ENCODE results near the gene NABP1. TPM values are rescaled to one million over a fixed set of nuclear protein-coding genes. Genes with fewer than 3 reads are reported as not detected.
A peak's percentile ranks its signal among the peaks of the same experiment; 100 is the strongest.

The NABP1 gene
- 10 to 100 TPM; 11.4 to 26.6 (median 22.2) TPM for total RNA-seq

GRCh38 chr2:191677646-191678436 is at the start of gene NABP1:
NABP1 (plus strand) TSS chr2:191678136; CDS start chr2:191678615, 479 bp downstream.
- Histone ChIP-seq H3K9me3 (no peaks in the 10 kb centered on the region), H3K36me3 (peaks cover 0 to 5% (median 0%) of the 10 kb centered on the region in 3 donors), H3K27ac (peak within 1 kb of the TSS; percentile 85 to 99 (median 95)), H3K4me1 (peaks cover 0 to 61% (median 12%) of the 10 kb centered on the region in 4 donors), H3K27me3 (no peaks in the 10 kb centered on the region), H3K4me3 (peak within 1 kb of the TSS; percentile 48 to 90 (median 74))
- DNase-seq (ENCODE audit: low spot score in 2 of 2), result peak; percentile 98
- 0 to 1% methylated on average over 58 to 66 of the region's 66 CpGs for WGBS, 2 donors
- TF ChIP-seq CTCF (IDR thresholded peaks at IDR 0.05), result peak in 2 of 5 experiments; percentile 20 to 39
- peak; percentile 79 to 100 for TF ChIP-seq EP300 (IDR thresholded peaks at IDR 0.05)
- TF ChIP-seq POLR2A (IDR thresholded peaks at IDR 0.05), result peak; percentile 99

- TF ChIP-seq EP300 (IDR thresholded peaks at IDR 0.05) (no peak), POLR2A (IDR thresholded peaks at IDR 0.05) (no peak), CTCF (IDR thresholded peaks at IDR 0.05) (no peak)
- Histone ChIP-seq H3K9me3 (no peaks in the 10 kb centered on the region), H3K36me3 (no peaks in the 10 kb centered on the region), H3K27me3 (no peaks in the 10 kb centered on the region), H3K4me1 (no peaks in the 10 kb centered on the region), H3K27ac (no peak overlapping the region), H3K4me3 (no peak overlapping the region)
- DNase-seq (ENCODE audit: low spot score in 2 of 2), result no peak
- WGBS, 2 donors, result 81 to 83% methylated on average over 7 of the region's 7 CpGs
Observed at GRCh38 chr2:191629001-191629453, 48.9 kb upstream of the NABP1 start.

GRCh38 chr2:191629976-191630712 is 47.8 kb upstream of the NABP1 start:
- Histone ChIP-seq H3K4me3 (no peak overlapping the region), H3K4me1 (no peaks in the 10 kb centered on the region), H3K27ac (no peak overlapping the region), H3K9me3 (no peaks in the 10 kb centered on the region), H3K36me3 (no peaks in the 10 kb centered on the region), H3K27me3 (no peaks in the 10 kb centered on the region)
- 68 to 76% methylated on average over 1 of the region's 1 CpG for WGBS, 2 donors
- DNase-seq (ENCODE audit: low spot score in 2 of 2), result no peak
- TF ChIP-seq POLR2A (IDR thresholded peaks at IDR 0.05), result no peak
- TF ChIP-seq CTCF (IDR thresholded peaks at IDR 0.05), result no peak
- TF ChIP-seq EP300 (IDR thresholded peaks at IDR 0.05), result no peak

- TF ChIP-seq POLR2A (IDR thresholded peaks at IDR 0.05) (no peak), CTCF (IDR thresholded peaks at IDR 0.05) (no peak), EP300 (IDR thresholded peaks at IDR 0.05) (no peak)
- H3K4me1 ChIP-seq, result peaks cover 0 to under 1% (median 0%) of the 10 kb centered on the region in 4 donors
- no peak overlapping the region for H3K27ac ChIP-seq
- H3K9me3 ChIP-seq, result no peaks in the 10 kb centered on the region
- no peak overlapping the region for H3K4me3 ChIP-seq
- no peaks in the 10 kb centered on the region for H3K36me3 ChIP-seq
- DNase-seq (ENCODE audit: low spot score in 2 of 2), result peak in 1 of 2 donors; percentile 31
- H3K27me3 ChIP-seq, result no peaks in the 10 kb centered on the region
- 40 to 41% methylated on average over 1 of the region's 1 CpG for WGBS, 2 donors
Observed at GRCh38 chr2:191631754-191632153, 46.2 kb upstream of the NABP1 start.

GRCh38 chr2:191632426-191632825 is 45.5 kb upstream of the NABP1 start:
- H3K9me3 ChIP-seq, result no peaks in the 10 kb centered on the region
- peaks cover 0 to 7% (median 3%) of the 10 kb centered on the region in 4 donors for H3K4me1 ChIP-seq
- 94 to 97% methylated on average over 3 of the region's 3 CpGs for WGBS, 2 donors
- no peak overlapping the region for H3K27ac ChIP-seq
- DNase-seq (ENCODE audit: low spot score in 2 of 2), result no peak
- TF ChIP-seq CTCF (IDR thresholded peaks at IDR 0.05) (no peak), EP300 (IDR thresholded peaks at IDR 0.05) (no peak), POLR2A (IDR thresholded peaks at IDR 0.05) (no peak)
- H3K27me3 ChIP-seq, result no peaks in the 10 kb centered on the region
- H3K36me3 ChIP-seq, result no peaks in the 10 kb centered on the region
- H3K4me3 ChIP-seq, result no peak overlapping the region

All from tibial nerve (tissue), 4 donors.